Peyer's patch (tissue), 4 donors: Measurements from ENCODE around the gene NKTR.

Experiments used
- CTCF ChIP-seq, 6 experiments: fragments of 450-650 bp in 4 of 6; fragments of 200-600 bp in 2 of 6; sonication (generic) in 1 of 6; IDR thresholded peaks; one replicate each; pipeline ENCODE4 v1.5.1; 2017 to 2019; ENCODE audit warnings: antibody characterized with exemption in 6 of 6, mild to moderate bottlenecking in 3 of 6, moderate library complexity in 1 of 6
- POLR2A ChIP-seq, 2 donors: fragments of 450-650 bp; IDR thresholded peaks; one replicate each; pipeline ENCODE4 v1.5.1; 2017; ENCODE audit warnings: antibody characterized with exemption in 2 of 2, mild to moderate bottlenecking in 2 of 2, moderate library complexity in 2 of 2

GRCh38 chr3:42640129-42640528 lies 39.6 kb downstream of the NKTR start:
- no peak for TF ChIP-seq CTCF (IDR thresholded peaks at IDR 0.05)
- no peak for TF ChIP-seq POLR2A (IDR thresholded peaks at IDR 0.05)
